ENCODE results near the gene EIF4H. TPM values are rescaled to one million over a fixed set of nuclear protein-coding genes. Genes with fewer than 3 reads are reported as not detected.
A peak's percentile ranks its signal among the peaks of the same experiment; 100 is the strongest.

The EIF4H gene
- total RNA-seq, 4 donors from 2014 or later, result 175 to 250 (median 213) TPM

GRCh38 chr7:74180866-74181265, 6.7 kb downstream of the EIF4H start:
- Histone ChIP-seq H3K4me3 (no peak overlapping the region), H3K27ac (peak overlapping the region in 3 of 4 donors; percentile 1 to 38 (median 10)), H3K36me3 (no peaks in the 10 kb centered on the region), H3K4me1 (peaks cover 65 to 99% (median 83%) of the 10 kb centered on the region in 4 donors), H3K9me3 (no peaks in the 10 kb centered on the region), H3K27me3 (no peaks in the 10 kb centered on the region)
- in situ Hi-C loops (cut with MboI; ENCODE audit: low pct_ligation_motif_present in 1 of 4, low pct_unique_long_range_greater_than_20kb in 1 of 4, low sequenced_read_pairs in 3 of 4) (loop anchor here in 3 of 4 donors (10.0 to 25.0 kb wide), 3 partner anchors 94 to 119 kb away; partner anchors contain the start of gene LIMK1 (in 1 of the 3)), intact Hi-C loops (cut with DNase I; ENCODE audit: low total_unique reads) (no loop called here)
- TF ChIP-seq POLR2A (IDR thresholded peaks at IDR 0.05) (no peak), CTCF (IDR thresholded peaks at IDR 0.05) (no peak), EP300 (IDR thresholded peaks at IDR 0.05; ENCODE audit: low read depth) (no peak), POLR2AphosphoS5 (IDR thresholded peaks at IDR 0.05) (no peak)
- 68 to 83% methylated on average over 1 of the region's 1 CpG for WGBS, 2 donors (ENCODE audit: low coverage in 1 of 2)
- no peak for DNase-seq

DNA sequence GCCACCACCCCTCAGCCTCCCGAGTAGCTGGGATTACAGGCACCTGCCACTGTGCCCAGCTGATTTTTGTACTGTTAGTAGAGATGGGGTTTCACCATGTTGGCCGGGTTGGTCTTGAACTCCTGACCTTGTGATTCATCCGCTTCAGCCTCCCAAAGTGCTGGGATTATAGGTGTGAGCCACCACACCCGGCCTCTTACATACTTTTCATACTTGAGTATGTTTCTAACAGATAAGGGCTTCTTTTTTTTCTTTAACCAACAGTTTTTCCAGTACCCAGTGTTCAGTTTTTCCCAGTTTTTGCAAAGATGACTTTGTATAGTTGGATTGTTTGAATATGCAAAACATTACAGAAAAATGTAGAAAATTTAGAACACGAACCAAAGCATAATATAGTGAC, 7.7 kb downstream of the EIF4H start:
- Histone ChIP-seq H3K27me3 (no peaks in the 10 kb centered on the region), H3K4me1 (peaks cover 62 to 98% (median 82%) of the 10 kb centered on the region in 4 donors), H3K9me3 (no peaks in the 10 kb centered on the region), H3K36me3 (no peaks in the 10 kb centered on the region), H3K4me3 (no peak overlapping the region), H3K27ac (peak overlapping the region in 3 of 4 donors; percentile 1 to 63 (median 59))
- intact Hi-C loops (cut with DNase I; ENCODE audit: low total_unique reads), result no loop called here
- no peak for DNase-seq
- WGBS, 2 donors (ENCODE audit: low coverage in 1 of 2), result 65 to 83% methylated on average over 1 to 5 of the region's 5 CpGs
- in situ Hi-C loops (cut with MboI; ENCODE audit: low pct_ligation_motif_present in 1 of 4, low pct_unique_long_range_greater_than_20kb in 1 of 4, low sequenced_read_pairs in 3 of 4), result loop anchor here in 3 of 4 donors (10.0 to 25.0 kb wide), 3 partner anchors 95 to 120 kb away; partner anchors contain the start of gene LIMK1 (in 1 of the 3)
- no peak for TF ChIP-seq EP300 (IDR thresholded peaks at IDR 0.05; ENCODE audit: low read depth)

DNA sequence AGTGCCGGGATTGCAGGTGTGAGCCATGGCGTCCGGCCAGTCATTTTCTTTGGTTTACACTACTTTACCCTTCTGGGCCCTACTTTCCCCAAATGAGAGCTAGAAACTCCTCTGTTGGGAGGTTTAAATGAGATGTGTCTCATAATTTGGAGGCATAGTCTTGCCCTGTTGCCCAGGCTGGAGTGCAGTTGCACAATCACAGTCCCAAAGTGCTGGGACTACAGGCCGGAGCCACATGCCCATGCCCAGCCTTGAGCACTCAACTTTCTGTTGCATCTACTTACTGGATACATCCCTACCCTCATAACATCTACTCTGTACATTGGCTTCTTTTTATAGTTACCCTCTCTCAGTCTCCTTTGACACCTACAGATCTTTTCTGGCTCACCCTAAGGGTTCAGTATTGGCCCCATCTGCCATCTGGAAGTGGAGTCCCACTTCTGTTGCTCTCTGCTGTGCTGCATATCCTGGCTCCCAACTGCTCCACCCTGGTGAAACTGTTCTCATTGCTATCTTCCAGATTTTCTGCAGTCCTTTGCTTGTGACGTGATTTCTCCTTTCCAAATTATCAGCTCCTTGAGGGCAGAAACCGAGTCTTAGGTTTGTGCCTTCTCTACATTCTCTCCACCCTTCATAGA, 8.4 kb downstream of the EIF4H start:
- H3K36me3 ChIP-seq, result no peaks in the 10 kb centered on the region
- H3K27me3 ChIP-seq, result no peaks in the 10 kb centered on the region
- TF ChIP-seq POLR2A (IDR thresholded peaks at IDR 0.05) (no peak), EP300 (IDR thresholded peaks at IDR 0.05; ENCODE audit: low read depth) (no peak)
- in situ Hi-C loops (cut with MboI; ENCODE audit: low pct_ligation_motif_present in 1 of 4, low pct_unique_long_range_greater_than_20kb in 1 of 4, low sequenced_read_pairs in 3 of 4) (loop anchor here in 3 of 4 donors (10.0 to 25.0 kb wide), 3 partner anchors 95 to 120 kb away; partner anchors contain the start of gene LIMK1 (in 1 of the 3)), intact Hi-C loops (cut with DNase I; ENCODE audit: low total_unique reads) (no loop called here)
- H3K4me3 ChIP-seq, result no peak overlapping the region
- no peaks in the 10 kb centered on the region for H3K9me3 ChIP-seq
- peak overlapping the region; percentile 19 to 63 (median 46) for H3K27ac ChIP-seq
- 71 to 87% methylated on average over 3 to 6 of the region's 6 CpGs for WGBS, 2 donors (ENCODE audit: low coverage in 1 of 2)
- peaks cover 55 to 98% (median 77%) of the 10 kb centered on the region in 4 donors for H3K4me1 ChIP-seq
- no peak for DNase-seq

GRCh38 chr7:74183142-74183541, 9.0 kb downstream of the EIF4H start:
- TF ChIP-seq EP300 (IDR thresholded peaks at IDR 0.05; ENCODE audit: low read depth), result no peak
- TF ChIP-seq POLR2AphosphoS5 (IDR thresholded peaks at IDR 0.05), result no peak
- TF ChIP-seq POLR2A (IDR thresholded peaks at IDR 0.05), result no peak
- TF ChIP-seq CTCF (IDR thresholded peaks at IDR 0.05), result no peak
- DNase-seq, result peak; percentile 48
- in situ Hi-C loops (cut with MboI; ENCODE audit: low pct_ligation_motif_present in 1 of 4, low pct_unique_long_range_greater_than_20kb in 1 of 4, low sequenced_read_pairs in 3 of 4), result loop anchor here in 3 of 4 donors (10.0 to 25.0 kb wide), 3 partner anchors 96 to 121 kb away; partner anchors contain the start of gene LIMK1 (in 1 of the 3)
- intact Hi-C loops (cut with DNase I; ENCODE audit: low total_unique reads), result no loop called here
- Histone ChIP-seq H3K4me3 (no peak overlapping the region), H3K27ac (peak overlapping the region; percentile 19 to 63 (median 46)), H3K4me1 (peaks cover 50 to 98% (median 74%) of the 10 kb centered on the region in 4 donors), H3K36me3 (peaks cover 0 to 5% (median under 1%) of the 10 kb centered on the region in 4 donors), H3K27me3 (no peaks in the 10 kb centered on the region), H3K9me3 (no peaks in the 10 kb centered on the region)
- WGBS, 2 donors (ENCODE audit: low coverage in 1 of 2), result 42 to 45% methylated on average over 2 to 3 of the region's 3 CpGs

Data from transverse colon (tissue), 4 donors.